ENCODE data around the gene NDUFA5.

NDUFA5 gene

DNA sequence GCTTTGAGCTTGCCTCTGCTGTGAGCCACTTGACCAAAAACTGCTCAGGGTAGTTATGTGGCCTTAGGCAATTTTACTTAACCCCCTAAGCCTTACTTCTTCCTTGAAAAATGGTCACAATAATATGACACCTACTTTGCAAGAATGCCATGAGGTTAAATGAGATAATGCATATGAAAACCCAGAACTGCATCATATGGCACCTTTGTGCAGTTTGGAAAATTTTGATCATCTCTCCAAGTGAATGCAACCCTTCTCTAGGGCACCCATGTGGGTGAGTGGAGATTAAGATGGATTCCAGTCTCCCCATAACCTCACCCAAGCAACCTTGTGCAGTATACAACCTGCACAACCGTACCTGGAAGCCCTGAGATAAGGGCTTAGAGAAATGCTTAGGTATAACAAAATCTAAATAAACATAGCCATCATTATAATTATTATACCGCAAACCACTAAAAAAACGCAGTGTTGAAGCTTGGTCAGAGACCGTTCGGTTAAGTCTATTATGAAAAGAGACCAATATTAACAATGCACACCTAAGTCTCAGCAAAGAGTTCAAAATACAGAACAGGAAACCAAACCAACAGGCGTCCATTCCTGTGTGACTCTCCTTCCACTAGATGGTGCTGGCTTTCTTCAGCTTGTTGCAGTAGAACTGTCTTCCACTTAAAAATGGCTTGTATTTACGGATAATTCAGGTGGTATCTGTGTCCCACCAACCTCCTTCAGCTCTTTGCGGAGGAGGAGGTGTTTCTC is 23.0 kb upstream of the NDUFA5 start:
- H3K36me3 Mint-ChIP-seq (ENCODE audit: low read depth), result no peaks in the 10 kb centered on the region
- TF ChIP-seq, protein P1, sequence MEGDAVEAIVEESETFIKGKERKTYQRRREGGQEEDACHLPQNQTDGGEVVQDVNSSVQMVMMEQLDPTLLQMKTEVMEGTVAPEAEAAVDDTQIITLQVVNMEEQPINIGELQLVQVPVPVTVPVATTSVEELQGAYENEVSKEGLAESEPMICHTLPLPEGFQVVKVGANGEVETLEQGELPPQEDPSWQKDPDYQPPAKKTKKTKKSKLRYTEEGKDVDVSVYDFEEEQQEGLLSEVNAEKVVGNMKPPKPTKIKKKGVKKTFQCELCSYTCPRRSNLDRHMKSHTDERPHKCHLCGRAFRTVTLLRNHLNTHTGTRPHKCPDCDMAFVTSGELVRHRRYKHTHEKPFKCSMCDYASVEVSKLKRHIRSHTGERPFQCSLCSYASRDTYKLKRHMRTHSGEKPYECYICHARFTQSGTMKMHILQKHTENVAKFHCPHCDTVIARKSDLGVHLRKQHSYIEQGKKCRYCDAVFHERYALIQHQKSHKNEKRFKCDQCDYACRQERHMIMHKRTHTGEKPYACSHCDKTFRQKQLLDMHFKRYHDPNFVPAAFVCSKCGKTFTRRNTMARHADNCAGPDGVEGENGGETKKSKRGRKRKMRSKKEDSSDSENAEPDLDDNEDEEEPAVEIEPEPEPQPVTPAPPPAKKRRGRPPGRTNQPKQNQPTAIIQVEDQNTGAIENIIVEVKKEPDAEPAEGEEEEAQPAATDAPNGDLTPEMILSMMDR (IDR thresholded peaks at IDR 0.05; ENCODE audit: unreplicated experiment in 3 of 3), result peak; percentile 69 to 81 (median 78)
- H3K27ac Mint-ChIP-seq, result no peak overlapping the region
- H3K27me3 Mint-ChIP-seq (ENCODE audit: low read depth), result no peaks in the 10 kb centered on the region
- no peak overlapping the region for H3K4me3 Mint-ChIP-seq
- no peaks in the 10 kb centered on the region for H3K9me3 Mint-ChIP-seq
- no peaks in the 10 kb centered on the region for H3K4me1 Mint-ChIP-seq

DNA sequence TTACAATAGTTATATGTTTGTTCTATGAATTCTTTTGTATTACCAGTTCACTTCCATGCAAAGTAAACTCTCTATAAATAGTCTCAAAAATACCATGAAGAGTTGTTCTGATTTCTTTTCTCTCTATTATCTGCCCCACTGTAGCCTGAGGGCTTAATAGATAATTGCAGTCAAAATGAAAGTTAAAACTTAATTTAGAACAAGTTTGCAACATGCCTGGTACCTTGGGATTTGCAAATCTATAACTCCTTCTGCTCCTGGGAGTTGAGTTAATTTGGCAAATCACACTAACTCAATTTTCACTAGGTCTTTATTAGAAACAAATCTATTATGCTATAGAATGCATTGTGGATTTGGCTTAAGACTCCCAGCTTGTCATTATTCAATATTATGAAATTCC is 21.8 kb upstream of the NDUFA5 start:
- Mint-ChIP-seq H3K9me3 (no peaks in the 10 kb centered on the region), H3K4me1 (no peaks in the 10 kb centered on the region), H3K27ac (no peak overlapping the region), H3K36me3 (ENCODE audit: low read depth) (no peaks in the 10 kb centered on the region), H3K27me3 (ENCODE audit: low read depth) (no peaks in the 10 kb centered on the region), H3K4me3 (no peak overlapping the region)
- TF ChIP-seq, protein P1 (IDR thresholded peaks at IDR 0.05; ENCODE audit: unreplicated experiment in 3 of 3), result no peak

DNA sequence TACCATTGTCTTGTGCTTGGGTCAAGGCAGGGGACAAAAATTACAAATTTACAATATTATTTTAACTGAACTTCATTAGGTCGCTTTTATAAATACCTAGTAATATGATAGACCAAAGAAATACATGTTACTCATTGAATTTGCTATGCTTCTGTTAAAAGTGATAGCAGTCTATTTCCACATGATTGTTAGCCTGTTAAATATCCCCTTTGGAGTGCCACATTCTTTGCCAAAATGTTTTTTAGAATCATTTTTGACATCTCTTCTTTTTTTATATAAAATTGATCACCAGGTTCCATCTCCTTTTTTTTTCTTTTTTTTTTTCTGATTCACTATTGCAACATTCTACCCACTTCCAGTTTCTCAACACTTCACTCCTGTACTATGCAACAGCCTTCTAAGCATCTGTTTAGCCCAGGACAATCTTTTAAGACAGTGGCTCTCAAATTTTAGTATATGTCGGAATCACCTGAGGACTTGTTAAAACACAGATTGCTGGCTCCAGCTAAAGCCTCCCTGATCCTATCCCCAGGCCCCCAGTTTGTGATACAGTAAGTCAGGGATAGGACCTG is 16.4 kb upstream of the NDUFA5 start:
- Mint-ChIP-seq H3K27me3 (ENCODE audit: low read depth) (no peaks in the 10 kb centered on the region), H3K4me1 (no peaks in the 10 kb centered on the region), H3K4me3 (no peak overlapping the region), H3K9me3 (no peaks in the 10 kb centered on the region), H3K36me3 (ENCODE audit: low read depth) (no peaks in the 10 kb centered on the region), H3K27ac (no peak overlapping the region)
- TF ChIP-seq, protein P1 (IDR thresholded peaks at IDR 0.05; ENCODE audit: unreplicated experiment in 3 of 3), result no peak

DNA sequence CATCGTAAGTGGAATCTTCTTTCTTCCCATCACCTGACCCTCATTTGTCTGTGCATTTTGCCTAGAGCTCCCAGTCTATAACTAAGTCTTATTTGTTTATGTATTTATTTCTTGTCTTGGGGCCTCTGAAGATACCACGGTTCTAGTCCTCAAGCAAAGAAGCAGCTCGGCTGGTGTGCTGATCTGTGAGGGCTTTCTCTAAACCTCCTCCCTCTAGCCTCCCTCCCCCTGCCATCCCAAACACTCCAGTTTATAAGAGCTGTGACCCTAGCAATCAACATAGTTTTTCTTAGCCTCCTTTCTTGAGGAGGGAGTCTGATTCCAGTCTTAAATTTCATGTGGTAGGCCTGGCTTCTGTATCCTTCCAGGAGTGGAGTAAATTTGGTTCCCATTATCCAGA is 15.7 kb upstream of the NDUFA5 start:
- no peak overlapping the region for H3K4me3 Mint-ChIP-seq

DNA sequence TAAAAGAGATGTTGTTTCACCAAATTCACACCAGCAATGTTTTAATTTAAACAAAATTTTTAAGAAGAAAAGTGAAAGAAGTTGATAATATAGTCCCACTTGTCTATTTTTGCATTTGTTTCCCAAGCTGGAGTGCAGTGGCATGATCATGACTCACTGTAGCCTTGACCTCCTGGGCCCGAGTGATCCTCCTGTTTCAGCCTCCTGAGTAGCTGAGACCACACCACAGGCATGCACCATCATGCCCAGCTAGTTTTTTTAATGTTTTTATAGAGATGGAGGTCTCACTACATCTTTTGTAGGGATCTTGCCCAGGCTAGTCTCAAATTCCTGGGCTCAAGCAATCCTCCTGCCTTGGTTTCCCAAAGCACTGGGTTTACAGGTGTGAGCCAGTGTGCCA is 14.1 kb upstream of the NDUFA5 start:
- Mint-ChIP-seq H3K27me3 (ENCODE audit: low read depth) (no peaks in the 10 kb centered on the region), H3K4me3 (no peak overlapping the region), H3K4me1 (no peaks in the 10 kb centered on the region), H3K9me3 (no peaks in the 10 kb centered on the region), H3K36me3 (ENCODE audit: low read depth) (no peaks in the 10 kb centered on the region), H3K27ac (no peak overlapping the region)
- TF ChIP-seq, protein P1 (IDR thresholded peaks at IDR 0.05; ENCODE audit: unreplicated experiment in 3 of 3), result no peak

More for the DNA sequence above, 15.7 kb upstream of the NDUFA5 start:
- Mint-ChIP-seq H3K27ac (no peak overlapping the region), H3K36me3 (ENCODE audit: low read depth) (no peaks in the 10 kb centered on the region), H3K4me1 (no peaks in the 10 kb centered on the region), H3K9me3 (no peaks in the 10 kb centered on the region), H3K27me3 (ENCODE audit: low read depth) (no peaks in the 10 kb centered on the region)
- TF ChIP-seq, protein P1 (IDR thresholded peaks at IDR 0.05; ENCODE audit: unreplicated experiment in 3 of 3), result no peak

DNA sequence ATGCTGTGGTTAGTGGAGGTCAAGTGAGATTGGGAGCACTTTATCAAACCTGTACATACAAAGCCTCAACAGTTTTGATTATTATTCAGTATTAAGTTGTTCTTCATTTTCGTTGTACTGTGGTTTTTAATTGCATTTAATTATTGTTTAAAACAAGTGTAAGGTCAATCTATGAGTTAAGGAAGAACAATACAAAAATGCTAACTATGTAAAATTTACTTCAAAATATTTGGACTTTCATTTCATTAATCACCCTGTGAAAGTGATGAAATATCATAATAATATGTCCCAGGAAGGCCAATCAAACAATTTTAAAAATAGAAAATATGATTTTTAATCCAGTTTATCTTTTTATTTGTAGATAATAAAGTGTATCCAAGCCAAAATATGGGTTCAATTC is 13.6 kb upstream of the NDUFA5 start:
- Mint-ChIP-seq H3K4me1 (no peaks in the 10 kb centered on the region), H3K36me3 (ENCODE audit: low read depth) (no peaks in the 10 kb centered on the region), H3K27ac (no peak overlapping the region), H3K27me3 (ENCODE audit: low read depth) (no peaks in the 10 kb centered on the region), H3K9me3 (no peaks in the 10 kb centered on the region), H3K4me3 (no peak overlapping the region)
- TF ChIP-seq, protein P1 (IDR thresholded peaks at IDR 0.05; ENCODE audit: unreplicated experiment in 3 of 3), result no peak

All from nephron (organoid).